ENCODE data around the gene PNMA8C.
"Not testable (repeated sequence)": the region's sequence is repeated elsewhere in the genome, so short reads cannot be mapped to it uniquely, and the experiment has no call there.

Gene PNMA8C

DNA sequence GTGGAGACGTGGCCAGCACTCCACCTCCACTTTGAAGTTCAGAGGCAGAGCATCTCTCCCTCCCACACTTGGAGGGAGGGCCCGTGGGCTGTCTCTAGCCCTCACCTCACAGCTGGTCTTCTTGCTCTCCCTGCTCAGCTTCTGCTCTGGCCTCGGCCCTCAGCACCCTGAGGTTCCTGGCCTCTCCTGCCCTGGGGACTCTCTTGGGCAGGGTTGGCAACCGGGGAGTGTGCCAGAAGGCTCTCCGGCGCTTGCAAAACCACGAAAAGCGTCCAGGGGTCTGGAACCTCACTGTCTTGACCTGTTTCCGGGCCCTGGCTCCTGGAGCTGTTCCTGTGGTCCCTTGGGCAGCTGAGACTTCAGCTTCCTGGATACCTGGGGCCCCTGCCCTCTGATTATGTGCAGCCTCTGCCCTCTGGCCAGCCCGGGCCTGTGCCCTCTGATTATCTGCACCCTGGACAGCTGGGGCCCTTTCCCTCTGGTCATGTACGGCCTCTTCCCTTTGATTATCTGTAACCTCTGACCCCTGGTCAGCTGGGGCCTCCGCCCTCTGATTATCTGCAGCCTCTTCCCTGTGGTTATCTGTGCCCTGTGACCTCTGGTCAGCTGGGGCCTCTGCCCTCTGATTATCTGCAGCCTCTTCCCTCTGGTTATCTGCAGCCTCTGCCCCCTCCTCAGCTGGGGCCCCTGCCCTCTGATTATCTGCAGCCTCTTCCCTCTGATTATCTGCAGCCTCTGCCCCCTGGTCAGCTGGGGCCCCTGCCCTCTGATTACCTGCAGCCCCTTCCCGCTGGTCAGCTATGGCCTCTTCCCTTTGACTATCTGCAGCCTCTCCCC lies 17.4 kb downstream of the PNMA8C start:
- no peak for DNase-seq

DNA sequence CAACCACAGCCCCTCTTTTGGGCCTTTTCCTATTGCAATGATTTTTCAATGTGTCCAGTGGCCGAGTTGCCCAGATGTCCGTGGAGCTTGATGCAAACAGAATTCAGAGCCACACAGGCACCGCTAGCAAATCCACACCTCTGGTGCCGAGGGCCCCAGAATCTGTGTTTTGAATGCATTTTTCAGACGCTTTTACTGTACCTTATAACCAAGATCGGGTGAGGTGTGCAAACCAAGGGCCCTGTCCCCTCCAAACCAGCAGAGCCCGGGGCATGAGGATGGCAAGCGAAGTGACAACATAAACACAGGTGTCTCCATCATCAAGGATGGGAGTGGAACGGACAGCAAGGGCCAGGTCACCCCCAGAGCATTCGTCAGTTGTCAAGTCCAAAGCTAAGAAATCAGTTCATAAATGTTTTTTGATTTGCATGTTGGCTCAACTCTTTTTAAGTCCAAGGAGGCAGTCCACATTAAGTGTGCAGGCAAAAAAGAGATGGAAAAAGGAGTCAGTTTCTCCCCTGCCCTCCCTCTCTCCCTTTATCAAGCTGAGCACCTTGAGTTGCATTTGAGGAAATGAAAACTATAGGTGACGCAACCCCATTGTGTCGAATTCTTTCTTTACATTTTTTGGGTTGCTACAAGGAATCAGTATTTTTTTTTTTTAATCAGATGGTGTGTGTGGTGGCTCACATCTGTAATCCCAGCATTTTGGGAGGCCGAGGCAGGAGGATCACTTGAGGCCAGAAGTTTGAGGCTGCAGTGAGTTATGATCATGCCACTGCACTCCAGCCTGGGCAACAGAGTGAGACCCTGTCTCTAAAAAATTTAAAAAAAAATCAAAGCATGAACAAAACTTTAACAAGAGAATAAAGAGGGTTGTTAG lies 18.3 kb downstream of the PNMA8C start:
- DNase-seq: no peak

- DNase-seq: no peak
These were observed 19.5 kb downstream of the PNMA8C start for GRCh38 chr19:46409191-46409590.

- DNase-seq: no peak
These were observed 20.1 kb downstream of the PNMA8C start for GRCh38 chr19:46408664-46409039.

- no peak for DNase-seq
These were observed 20.7 kb downstream of the PNMA8C start for GRCh38 chr19:46407856-46408663.

GRCh38 chr19:46406976-46407375 lies 21.8 kb downstream of the PNMA8C start:
- DNase-seq: no peak

DNA sequence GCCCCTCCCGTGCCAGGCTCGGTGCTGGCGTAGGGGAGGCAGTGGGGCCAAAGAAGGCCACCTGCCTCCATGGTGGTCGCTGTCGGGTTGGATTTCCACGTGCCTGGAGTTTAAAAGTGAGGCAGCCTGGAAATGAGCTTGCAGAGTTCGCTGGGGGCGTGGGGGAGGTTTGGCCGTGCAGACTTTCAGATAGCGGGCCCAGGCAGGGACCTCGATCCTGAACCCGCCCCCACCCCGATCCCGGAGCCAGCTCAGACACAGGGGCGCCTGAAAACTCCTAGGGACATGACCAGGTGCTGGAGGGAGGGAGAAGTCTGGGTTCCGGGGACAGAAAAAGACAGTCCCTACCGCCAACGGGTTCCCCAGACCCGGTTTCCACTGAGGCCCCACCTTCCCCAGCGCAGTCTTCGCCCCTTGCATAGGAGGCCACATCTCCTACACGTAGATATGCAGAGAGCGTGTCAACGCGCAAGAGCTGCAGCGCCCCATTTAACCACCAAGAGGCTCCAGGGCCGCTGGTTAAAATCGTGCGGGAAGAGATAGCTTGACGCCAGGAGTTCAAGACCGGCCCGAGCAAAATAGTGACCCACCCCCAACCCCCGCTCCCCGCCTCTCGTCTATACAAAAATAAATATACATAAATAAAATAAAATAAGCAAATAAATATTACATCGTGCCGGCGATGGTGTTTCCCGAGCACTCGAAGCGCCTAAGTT lies 23.8 kb downstream of the PNMA8C start:
- no peak for DNase-seq

GRCh38 chr19:46404055-46404752 lies 24.5 kb downstream of the PNMA8C start:
- no peak for DNase-seq

DNA sequence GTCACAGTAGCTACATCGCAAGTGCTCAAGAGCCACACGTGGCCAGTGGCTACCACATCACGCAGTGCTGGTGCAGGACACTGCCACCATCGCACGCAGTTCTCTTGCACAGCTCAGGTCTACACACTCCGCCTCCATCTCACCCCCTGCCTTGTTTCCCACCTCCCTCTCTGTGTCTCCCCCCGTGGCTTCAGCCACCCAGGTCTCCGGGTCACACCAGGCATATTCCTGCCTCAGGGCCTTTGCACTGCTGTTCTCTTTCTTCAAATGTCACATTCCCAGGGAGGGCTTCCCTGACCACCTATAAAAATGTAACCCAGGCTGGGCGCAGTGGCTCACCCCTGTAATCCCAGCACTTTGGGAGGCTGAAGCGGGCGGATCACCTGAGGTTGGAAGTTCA lies 26.0 kb downstream of the PNMA8C start:
- no peak for DNase-seq

- DNase-seq: not testable (repeated sequence)
These were observed 30.8 kb downstream of the PNMA8C start for GRCh38 chr19:46397801-46398479.

GRCh38 chr19:46394402-46394797 lies 34.3 kb downstream of the PNMA8C start:
- no peak for DNase-seq

DNA sequence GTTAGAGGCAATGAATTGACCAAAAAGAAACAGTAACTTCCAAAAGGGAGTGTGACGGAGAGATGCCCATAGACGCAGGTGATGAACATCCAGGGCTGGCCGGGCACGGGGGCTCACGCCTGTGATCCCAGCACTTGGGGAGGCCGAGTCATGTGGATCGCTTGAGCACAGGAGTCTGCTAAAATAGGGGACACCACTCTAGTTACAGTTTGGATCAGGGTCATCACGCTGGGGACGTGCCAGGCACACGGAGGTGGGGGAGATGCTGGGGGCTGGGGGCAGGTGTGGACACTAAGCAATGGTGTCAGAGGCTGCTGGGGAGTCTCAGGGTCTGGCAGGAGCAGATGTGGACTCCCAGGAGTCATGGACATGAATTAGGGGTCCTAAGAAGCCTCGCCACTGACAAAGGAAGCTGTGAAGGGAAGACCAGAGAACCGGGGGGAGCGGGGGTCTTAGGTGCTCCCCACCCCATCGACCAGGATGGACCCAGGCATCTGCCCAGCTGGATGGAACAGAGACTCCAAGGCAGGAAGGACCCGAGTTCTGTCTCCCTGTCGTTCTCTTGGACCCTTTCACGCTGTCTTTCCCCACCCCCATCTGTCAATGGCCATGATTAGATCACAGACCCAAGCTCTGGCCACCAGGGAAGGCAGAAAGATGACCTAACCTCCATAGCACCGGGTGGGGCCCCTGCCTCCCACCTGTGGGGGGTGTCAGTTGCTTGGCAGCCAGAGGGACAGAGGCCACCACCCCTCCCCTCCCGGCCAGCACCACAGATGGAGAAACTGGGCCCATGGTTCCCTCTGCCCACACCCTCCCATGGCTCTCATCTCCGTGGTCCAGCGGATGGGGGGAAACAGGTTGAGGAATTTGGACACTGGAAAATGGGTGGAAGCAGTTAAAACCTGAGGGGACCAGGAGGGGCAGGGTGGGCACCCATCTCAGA lies 35.0 kb downstream of the PNMA8C start:
- no peak for DNase-seq

- no peak for DNase-seq
These were observed 35.9 kb downstream of the PNMA8C start for GRCh38 chr19:46392837-46393236.

- no peak for DNase-seq
These were observed 36.4 kb downstream of the PNMA8C start for GRCh38 chr19:46392252-46392801.

DNA sequence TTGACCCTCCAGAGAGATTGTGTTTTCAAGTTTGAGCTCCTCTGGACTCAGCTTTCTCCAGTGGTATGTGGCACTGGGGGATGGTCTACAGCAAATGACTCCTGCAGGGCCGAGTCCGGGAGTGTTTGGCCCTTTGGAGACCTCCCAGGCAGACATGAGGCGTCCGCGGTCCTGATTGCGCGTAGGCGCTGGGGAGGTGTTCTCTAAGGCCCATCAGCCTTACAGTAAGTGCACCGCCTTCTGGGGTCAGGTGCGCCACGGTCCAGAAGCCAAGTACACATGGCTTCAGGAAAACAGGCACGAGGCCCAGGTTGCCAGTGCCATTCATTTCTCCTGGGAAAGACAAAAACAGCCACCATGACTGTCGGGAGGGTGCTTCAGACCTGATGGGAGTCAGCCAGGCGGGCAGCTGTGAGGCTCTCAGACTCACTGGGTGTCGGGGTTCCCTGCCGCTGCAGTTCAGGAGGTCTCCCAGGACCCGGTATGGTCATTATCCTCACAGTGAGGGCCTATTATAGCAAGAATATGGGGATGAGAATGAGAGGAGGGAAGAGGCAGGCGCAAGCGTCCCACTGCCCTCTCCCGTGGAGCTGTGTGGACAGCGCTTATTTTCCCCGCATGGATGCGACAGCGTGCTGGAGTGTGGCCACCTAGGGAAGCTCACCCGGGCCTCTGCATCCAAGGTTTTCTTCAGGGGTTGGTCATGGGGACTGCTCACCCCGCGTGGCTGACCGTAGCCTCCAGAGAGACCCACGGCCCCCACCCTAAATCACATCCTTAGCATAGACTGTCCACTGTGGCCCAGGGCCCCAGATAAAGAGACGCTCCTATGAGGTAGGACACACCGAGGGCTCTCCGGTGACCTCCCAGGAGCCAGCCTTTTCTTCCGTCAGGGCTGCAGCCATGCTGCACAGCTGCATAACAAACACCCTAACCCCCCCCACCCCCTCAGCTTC lies 37.2 kb downstream of the PNMA8C start:
- no peak for DNase-seq

GRCh38 chr19:46390866-46391265 lies 37.9 kb downstream of the PNMA8C start:
- no peak for DNase-seq

- no peak for DNase-seq
These were observed 38.4 kb downstream of the PNMA8C start for GRCh38 chr19:46390121-46390858.
